HG03575 (cell line): Measurements from ENCODE around the gene PHF19.

Experiments used
- ATAC-seq: cut with Tn5 transposase; IDR thresholded peaks from one replicate; pipeline ENCODE4 v1.9.1; 2021; ENCODE audit not compliant: unreplicated experiment, insufficient number of reproducible peaks, low FRiP score; ENCODE audit errors: extremely low read depth

The PHF19 gene

DNA sequence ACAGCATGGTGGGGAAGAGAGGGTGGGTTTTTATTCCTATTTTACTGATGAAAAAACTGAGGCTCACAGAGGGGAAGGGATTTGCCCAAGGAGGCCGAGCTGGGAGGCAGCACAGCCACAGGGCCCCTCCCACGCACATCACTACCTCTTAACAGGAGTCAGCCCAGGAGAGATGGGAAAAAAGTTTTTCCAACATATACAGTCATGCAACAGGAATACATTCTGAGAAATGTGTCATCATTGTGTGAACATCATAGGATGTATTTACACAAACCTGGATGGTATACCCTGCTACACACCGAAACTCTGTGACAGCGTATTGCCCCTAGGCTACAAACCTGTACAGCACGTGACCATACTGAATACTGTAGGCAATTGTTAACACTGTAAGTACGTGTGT is 38.0 kb upstream of the PHF19 start:
- no peak for ATAC-seq

DNA sequence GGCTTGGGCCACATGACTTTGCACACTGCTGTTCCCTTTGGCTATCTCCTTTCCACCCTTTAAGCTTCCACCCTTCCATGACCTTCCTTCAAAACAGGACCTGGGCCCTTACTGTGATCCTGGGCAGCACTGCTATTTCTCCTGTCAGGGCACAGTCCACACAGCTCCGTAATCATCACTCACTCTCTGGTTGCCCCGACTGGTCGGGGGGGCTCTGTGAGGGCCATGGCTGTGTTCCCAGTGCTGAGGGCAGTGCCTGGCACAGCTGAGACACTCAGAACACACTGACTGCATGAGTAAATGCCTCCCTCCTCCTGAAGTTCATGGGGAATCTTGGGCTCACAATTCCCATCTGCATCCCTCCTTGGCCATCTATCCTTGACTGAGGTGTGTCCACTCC is 37.4 kb upstream of the PHF19 start:
- no peak for ATAC-seq

DNA sequence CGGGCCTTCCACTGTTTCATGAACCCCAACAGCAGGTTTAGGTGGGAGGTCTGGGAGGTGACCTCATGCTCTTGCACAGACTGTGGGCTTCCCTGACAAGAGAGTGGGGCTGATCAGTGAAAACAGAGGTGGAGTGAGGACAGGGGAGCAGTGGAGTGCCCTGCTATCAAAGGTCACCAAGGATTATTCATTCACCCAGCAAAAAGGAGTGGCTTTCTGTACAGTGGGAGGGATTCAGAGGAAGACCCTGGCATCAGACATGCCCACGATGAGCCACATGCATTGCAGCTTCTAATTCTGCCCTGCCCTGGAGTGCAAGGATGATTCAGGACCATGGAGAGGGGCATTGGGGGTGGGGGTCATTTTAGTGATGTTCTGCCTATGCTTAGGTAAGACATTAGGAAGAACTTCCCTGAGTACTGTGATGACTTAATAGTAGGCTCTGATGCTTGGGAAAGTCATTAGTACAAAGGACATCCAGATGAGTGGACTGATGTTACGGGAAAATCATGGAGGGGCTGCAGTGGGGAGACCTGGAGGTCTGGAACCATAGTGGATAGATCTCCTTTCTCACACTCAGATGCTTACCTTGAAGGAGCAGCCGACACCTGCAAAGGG is 36.8 kb upstream of the PHF19 start:
- ATAC-seq: no peak

DNA sequence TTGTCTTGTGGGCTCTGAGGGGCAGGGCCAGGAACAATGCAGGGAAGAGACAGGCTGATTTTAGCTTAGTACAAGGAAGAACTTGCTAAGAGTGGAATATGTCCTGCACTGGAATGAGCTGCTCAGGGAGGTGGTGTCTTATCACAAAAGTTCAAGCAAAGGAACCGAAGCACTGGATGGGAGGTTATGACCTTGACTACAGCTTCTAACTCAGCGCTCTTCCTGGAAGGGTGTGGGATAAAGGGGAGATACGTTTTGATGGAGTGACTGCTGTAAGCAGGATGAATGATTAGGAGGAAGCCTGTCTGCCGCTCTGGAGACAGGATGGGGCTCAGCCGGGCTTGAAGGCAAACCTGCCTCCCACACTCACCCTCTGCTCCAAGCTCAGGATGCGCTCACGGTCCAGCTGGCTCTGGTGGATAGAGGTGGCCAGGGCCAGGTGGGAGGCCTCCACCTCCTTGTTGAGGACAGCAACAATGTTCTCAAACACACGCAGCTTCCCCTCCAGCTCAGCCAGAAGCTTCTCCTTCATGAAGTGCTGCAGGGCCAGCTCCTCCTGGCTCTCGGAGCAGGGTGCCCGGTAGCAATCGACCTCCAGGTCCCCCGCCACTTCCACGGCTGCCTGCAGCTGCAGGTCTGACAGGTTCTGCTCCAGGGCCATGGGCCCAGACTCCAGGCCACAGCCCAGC is 36.1 kb upstream of the PHF19 start:
- no peak for ATAC-seq

DNA sequence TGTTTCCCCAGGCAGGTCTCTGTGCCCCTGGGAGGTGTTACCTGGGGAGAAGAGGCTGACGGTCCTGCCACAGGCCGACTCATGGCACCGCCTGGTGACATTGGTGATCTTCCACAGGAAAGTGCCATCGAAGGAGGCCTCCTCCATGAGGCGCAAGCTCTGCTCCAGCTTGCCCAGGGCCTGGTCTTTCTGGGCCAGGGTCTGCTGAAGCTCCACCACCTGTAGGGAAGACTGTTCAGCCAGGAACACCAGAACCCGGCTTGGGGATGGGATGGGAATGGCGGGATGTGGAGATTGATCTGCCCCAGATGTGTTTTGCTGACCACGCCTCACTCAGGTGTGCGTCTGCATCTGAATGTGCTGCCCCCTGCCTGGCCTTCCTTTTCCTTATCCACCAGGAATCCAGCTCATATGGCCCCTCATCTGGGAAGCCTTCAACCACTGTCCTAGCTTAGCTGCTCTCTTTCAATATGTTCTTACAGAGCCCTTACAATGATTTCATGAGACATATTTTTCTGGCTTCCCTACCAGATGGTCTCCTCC is 34.4 kb upstream of the PHF19 start:
- ATAC-seq: no peak

DNA sequence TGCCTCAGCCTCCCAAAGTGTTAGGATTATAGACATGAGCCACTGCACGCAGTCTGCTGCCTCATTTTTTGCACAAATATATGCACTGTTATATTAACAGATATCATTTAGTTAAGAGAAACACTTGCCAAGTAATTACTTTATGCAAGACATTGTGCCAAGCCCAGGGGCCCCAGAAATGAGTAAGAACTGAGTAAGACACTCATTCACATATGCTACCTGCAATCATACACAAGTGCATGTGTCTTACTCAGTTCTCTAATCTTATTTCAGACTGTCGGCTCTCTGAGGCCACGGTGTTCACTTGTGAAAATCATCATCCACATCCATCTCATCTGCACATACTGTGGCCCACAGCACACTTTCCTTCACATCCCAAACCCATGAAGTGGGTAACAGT is 33.7 kb upstream of the PHF19 start:
- no peak for ATAC-seq

DNA sequence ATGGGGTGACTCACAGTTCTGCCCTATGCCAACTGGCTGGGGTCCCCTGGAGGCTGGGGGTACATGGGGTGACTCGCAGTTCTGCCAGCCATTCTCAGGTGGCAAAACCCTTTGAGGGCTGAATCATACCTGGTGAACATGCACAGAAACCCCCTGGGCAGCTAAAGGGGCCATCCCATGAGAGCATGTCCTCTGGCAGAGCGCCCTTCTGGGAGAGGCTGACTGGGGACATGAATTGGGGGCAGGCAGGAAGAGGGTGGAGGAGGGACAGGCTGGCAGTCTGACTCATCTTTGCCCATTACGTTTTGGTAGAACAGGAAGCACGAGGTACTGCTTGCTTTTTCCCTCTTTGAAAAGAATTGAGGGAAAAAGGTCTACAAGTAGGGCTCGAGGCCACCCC is 32.9 kb upstream of the PHF19 start:
- ATAC-seq: no peak

DNA sequence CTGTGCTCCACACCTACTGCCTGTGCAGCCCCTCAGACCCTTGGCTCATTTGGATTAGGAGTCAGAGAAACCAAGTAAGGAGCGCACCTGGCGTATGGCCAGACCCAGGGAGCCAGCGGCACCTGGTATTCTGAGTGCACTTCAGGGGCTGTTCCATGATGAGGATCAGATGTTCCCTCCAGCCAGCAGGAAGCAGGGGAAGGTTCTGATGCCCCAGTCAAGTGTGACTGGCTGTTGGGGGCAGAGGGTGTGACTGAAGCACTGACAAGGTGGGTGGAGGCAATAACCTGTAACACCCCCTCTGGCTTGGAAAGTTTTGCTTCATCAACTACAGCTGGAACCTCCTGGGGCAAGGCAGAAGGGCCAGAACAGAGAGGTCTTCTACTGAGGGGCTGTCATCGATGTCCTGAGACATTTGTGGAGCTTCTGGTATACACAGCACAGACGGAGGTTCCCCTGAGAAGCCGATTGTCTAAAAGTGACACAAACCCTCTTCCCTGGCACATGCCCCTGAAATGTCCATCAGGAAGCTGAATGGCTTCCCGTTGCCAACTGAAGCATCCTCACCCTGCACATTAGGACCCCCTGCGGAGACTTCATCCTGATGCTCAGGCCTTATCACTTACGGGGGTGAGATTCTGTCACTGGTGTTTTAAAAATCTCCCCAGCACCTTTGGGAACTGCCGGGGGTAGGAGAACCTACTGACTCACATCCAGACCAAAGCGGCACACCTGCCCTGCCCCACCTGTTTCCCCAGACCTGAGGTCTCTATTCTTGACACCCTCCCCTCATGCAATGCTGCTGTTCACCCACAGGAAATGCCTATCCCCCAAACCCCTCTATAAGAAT is 28.6 kb upstream of the PHF19 start:
- no peak for ATAC-seq

DNA sequence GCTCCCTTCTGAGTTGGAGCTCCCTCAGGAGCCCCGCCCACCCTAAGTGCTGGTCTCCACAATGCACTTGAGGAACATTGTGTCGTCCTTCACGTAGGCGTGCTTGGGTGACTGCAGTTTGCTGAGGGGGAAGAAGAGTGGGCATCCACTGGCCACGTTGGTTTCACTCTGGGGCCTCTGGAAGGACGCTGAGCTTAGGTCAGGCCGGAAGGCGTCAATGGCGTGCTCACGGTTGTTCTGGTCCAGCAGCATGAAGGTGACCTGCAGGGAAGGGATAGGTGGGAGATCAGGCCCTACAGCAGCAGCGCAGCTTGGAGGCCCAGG is 28.0 kb upstream of the PHF19 start:
- ATAC-seq: no peak

DNA sequence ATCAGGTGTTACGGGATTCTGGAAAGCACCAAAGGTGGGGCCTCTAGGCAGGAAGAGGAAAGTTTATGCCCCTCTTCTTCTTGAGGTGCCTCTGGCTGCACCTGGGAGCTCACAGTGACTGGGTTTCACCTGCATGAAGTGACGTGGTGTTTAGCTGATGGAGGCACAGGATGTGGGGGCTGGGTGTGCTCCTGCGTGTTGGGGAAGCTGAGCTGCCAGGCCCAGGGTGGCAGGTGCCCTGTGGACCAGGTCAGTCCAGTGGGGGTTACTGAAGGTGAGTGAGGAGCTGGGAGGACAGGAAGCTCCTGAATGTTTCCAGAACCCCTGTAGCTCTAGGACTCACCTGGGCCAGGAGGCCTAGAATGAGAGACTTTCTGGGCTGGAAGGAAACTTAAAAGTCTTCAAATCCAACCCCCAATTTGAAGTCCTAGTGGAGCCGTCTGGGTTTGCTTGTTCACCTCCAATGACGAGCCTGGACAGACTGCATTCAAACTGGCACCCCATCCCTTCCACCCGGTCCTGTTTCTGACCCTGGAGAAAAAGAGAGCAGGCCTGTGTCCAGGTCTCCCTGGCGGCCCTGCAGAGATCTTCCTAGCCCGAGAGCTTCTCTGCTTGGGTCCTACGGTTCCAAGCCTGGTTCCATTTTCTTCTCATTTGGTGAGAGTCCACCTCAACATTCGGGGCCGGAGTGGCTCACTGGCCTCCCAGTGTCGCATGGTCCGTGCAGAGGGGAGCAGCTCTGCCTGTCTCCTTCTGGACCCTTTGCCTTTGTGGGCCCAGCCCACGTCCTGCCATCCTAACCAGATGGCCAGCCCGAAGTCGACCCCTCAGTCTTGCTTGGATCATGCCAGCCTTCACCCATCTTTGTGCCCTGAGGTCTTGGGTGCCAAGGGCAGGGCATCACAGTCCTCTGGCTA is 27.3 kb upstream of the PHF19 start:
- no peak for ATAC-seq

DNA sequence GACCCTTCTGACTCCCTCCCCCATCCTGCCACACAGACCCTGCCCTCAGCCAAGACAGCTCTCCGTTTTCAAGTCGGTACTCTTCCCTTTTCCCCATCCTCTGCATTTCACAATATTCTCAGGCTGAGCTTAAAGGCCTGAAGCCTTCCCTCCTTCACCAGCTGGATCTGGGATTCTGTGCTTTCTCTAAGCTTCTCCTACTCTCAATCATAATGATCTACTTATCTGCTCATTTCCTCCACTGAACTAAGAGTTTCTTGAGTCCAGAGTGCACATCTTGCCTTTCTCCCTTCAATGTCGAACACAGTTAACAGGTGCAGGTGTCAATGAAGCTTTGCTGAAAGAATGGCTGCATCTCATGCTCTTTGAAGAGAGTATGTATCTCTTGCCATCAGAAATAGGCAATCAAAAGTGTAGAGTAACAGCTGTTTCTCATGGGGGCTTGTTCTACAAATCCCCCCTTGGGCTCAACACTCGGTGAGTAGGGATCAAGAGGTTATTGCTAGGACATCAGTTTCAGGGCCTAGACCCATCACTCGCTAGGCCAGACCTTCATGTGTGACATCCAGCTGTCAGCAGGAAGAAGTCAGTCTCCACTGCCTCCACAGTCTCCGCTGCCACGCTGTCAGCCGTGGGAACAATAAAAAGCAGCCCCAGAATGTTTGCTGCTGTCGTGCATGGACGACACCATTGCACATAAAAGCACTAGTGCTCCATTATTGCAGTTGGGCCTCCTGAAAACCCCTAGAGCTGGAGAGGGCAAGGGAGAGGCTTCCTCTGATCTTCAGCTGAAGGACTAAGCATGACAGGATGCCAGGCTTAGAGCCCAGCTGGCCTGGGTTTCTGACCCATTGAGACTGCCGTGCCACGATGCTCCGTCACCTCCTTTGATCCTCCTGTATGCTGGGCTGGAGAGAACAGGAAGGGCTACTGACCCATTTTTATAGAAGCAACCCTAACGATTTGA is 25.9 kb upstream of the PHF19 start:
- no peak for ATAC-seq

DNA sequence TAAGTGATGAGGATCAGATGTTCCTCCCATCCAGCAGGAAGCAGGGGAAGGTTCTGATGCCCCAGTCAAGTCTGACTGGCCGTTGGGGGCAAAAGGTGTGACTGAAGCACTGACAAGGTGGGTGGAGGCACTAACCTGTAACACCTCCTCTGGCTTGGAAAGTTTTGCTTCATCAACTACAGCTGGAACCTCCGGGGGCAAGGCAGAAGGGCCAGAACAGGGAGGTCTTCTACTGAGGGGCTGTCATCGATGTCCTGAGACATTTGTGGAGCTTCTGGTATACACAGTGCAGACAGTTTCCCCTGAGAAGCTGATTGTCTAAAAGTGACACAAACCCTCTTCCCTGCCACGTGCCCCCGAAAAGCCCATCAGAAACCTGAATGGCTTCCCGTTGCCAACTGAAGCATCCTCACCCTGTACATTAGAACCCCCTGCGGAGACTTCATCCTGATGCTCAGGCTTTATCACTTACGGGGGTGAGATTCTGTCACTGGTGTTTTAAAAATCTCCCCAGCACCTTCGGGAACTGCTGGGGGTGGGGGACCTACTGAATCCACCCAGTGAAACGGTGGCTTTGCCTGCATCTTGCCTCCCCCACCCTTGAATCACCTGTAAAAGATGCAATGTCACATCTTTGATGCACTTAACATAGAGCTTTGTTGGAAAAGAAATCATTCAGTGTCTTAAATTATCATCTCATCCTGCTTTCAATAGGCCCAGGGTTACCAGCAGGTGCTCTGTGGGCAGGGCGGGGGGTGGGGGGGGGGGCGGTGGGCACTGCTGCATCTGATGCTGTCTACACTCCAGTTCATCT is 25.0 kb upstream of the PHF19 start:
- no peak for ATAC-seq

DNA sequence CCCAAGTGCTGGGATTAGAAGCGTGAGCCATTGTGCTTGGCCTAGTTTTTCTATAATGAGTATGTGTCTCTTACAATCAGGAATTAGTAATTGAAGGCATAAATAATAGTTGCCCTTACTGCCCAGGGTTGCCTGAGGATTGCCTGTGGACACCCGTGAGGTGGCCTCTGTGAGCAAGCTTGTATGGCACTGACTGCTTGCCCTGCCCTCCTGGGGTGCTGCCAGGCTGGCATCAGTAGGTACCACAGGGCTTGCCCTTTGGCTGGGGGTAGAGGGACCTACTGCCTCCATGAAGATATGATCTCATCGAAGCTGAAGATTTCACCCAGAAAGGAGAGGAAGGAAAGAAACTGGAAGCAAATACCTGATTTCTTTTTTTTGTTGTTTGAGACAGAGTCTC is 23.8 kb upstream of the PHF19 start:
- no peak for ATAC-seq

DNA sequence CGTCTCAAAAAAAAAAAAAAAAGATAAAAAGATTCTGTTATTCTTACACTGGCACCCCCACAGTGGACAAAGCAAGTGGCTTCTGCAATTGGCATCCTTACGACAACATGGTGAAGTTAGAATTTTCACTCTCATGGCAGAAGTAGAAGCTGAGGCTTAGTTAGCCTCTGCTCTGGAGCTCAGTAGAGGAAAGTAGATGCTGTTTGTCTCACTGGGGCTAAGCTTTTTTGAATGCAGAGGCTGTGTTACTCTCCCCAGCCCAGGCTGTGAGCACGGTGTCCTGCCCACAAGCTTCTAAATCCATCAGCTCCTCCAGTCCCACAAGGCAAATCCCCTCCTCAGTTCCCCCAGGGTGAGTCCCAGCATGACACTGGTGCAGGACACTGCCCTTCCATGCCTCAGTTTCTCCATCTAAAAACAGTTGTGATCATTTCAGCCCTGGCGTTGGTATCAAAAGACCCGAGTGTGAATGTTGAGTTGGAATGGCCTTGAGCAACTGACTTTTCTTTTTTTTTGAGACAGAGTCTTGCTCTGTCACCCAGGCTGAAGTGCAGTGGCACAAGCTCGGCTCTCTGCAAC is 22.6 kb upstream of the PHF19 start:
- no peak for ATAC-seq

DNA sequence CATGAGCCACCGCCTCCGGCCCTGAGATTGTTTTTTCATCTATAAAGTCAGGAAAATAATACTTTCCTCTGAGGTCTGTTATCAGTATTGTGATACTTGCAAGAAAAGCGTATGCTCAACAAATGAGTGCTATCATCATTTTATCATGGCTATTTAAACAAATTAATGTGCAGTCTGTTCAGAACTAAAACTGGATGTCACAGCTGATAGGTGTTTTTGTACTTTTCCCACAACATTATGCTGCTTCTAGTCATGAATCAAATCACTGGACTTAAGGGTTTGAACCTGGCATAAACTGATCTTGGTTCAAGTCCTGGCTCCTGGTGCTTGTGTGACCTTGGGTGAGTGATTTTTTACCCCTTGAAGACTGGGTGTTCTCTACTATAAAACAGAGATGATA is 21.4 kb upstream of the PHF19 start:
- no peak for ATAC-seq

DNA sequence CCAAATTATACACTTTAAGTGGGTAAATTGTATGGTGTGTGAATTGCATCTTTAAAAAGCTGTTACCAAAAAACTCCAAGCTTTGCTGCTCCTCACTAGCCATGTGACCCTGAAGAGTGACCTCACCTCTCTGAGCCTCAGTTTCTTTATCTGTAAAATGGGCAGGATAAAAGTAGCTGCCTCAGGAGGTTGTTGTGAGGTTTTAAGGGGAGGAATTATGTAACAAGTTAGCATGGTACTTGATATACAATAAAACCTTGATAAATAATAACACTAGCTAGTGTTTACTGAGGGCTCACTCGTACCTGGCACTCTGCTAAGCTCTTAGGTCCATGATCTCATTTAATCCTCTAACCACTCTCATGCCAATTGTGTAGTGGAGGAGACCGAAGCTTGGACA is 19.0 kb upstream of the PHF19 start:
- no peak for ATAC-seq
